Caco-2 (cell line): ENCODE results near the gene ZFP69. TPM values are rescaled to one million over a fixed set of nuclear protein-coding genes. Genes with fewer than 3 reads are reported as not detected.

Experiments used
- BruUV-seq: library from RNA; stranded (reverse); fragments of 400-500 nt; replicated peaks from 2 replicates; lab custom pipeline; 2021; lab: Mats Ljungman, UMichigan
- CTCF ChIA-PET: fragments of 300-600 bp; sonication (Branson Sonifier 250); formaldehyde crosslinking; loops from one replicate; lab custom pipeline; 2022; ENCODE audit warnings: antibody characterized with exemption; lab: Charles Lee
- POLR2A ChIA-PET: fragments of 300-600 bp; sonication (Branson Sonifier 250); formaldehyde crosslinking; loops from one replicate; lab custom pipeline; 2022; ENCODE audit warnings: antibody characterized with exemption; lab: Charles Lee
- DNase-seq, 2 experiments: peaks; one replicate each; pipeline versions ENCODE4 v3.0.0 to v3.0.0-alpha.2; 2020 to 2022
- H3K27me3 ChIP-seq: replicated peaks from 2 replicates; pipeline ENCODE4 v1.6.0; 2011; ENCODE audit warnings: low read length; ENCODE audit not compliant: control insufficient read depth, insufficient read depth
- H3K36me3 ChIP-seq: 2 replicates; pipeline ENCODE4 v1.5.1; 2011; ENCODE audit warnings: low read length; ENCODE audit not compliant: control insufficient read depth, insufficient read depth
- H3K4me1 ChIP-seq: fragments of 250-450 bp; sonication (Bioruptor Pico); 2 replicates; pipeline ENCODE4 v1.5.1; 2020; ENCODE audit warnings: mild to moderate bottlenecking
- H3K4me3 ChIP-seq: 2 replicates; pipeline ENCODE4 v1.5.1; 2011; ENCODE audit warnings: low read depth, mild to moderate bottlenecking, control low read depth, low read length
- H3K9me3 ChIP-seq: fragments of 250-450 bp; sonication (Bioruptor Pico); 2 replicates; pipeline ENCODE4 v1.5.1; 2020; ENCODE audit warnings: mild to moderate bottlenecking, moderate library complexity
- H3K27ac Mint-ChIP-seq: one replicate; pipeline ENCODE4 v1.8.0; 2022; ENCODE audit warnings: mixed read lengths; ENCODE audit not compliant: unreplicated experiment
- H3K27me3 Mint-ChIP-seq: one replicate; pipeline ENCODE4 v1.8.0; 2022; ENCODE audit warnings: mixed read lengths; ENCODE audit not compliant: insufficient read depth, unreplicated experiment
- H3K36me3 Mint-ChIP-seq: one replicate; pipeline ENCODE4 v1.8.0; 2022; ENCODE audit warnings: mild to moderate bottlenecking, mixed read lengths; ENCODE audit not compliant: insufficient read depth, unreplicated experiment
- H3K4me1 Mint-ChIP-seq: one replicate; pipeline ENCODE4 v1.8.0; 2022; ENCODE audit warnings: low read depth, mixed read lengths; ENCODE audit not compliant: unreplicated experiment
- H3K4me3 Mint-ChIP-seq: one replicate; pipeline ENCODE4 v1.8.0; 2022; ENCODE audit warnings: mild to moderate bottlenecking, moderate library complexity, mixed read lengths; ENCODE audit not compliant: unreplicated experiment
- H3K9me3 Mint-ChIP-seq: one replicate; pipeline ENCODE4 v1.8.0; 2022; ENCODE audit warnings: mixed read lengths; ENCODE audit not compliant: unreplicated experiment
- intact Hi-C: fragments of 100-400 bp; cut with micrococcal nuclease; formaldehyde crosslinking; loops from one replicate; pipeline ENCODE4 v1.10.0; 2022; ENCODE audit not compliant: unreplicated experiment
- total RNA-seq: library from RNA; stranded (reverse); gene quantifications from 2 replicates; pipeline ENCODE4 v1.2.3, GENCODE V29; 2022
- TF ChIP-seq, protein P1 (sequence below), 2 experiments: fragments of 200-600 bp in 1 of 2; IDR thresholded peaks; 1 replicate in 1 of 2; 2 replicates in 1 of 2; pipeline versions ENCODE4 v1.5.1 to v1.8.0; 2011 to 2022; ENCODE audit warnings: antibody characterized with exemption in 1 of 2, control low read depth in 1 of 2, inconsistent platforms in 1 of 2, low read depth in 1 of 2, low read length in 1 of 2, mild to moderate bottlenecking in 1 of 2, moderate library complexity in 1 of 2; ENCODE audit not compliant: insufficient read depth in 1 of 2, severe bottlenecking in 1 of 2, unreplicated experiment in 1 of 2

Gene ZFP69
- total RNA-seq, 1 experiment from 2014 or later, result 2.5 TPM

DNA sequence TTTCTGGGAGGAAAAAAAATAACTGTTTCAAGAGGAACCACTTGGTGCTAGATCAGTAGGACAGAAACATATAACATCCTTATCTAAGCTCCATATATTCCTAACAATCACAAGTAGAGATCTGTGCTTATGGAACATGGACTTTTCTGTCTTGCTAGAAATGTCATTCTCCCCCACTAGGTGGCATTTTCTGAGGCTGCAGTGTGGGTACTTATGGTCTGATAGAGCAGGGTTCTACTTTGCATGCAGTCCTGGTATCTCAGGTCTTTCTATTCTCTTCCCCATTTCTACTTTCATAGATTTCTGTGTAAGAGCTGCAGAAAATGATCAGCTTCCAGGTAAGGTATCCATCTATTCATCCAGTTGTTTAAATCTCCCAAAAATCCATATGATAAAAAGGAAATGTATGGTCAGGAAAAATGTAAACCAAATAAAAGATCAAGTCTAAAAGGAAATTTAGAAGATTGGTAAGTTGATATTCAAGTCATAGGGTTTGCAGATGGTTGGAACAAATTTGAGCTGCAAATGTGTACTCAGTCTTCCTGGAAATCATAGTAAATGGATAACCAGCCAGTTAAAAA lies 55.8 kb downstream of the ZFP69 start:
- CTCF ChIA-PET, result no interaction called here
- BruUV-seq, result no TSS peak

DNA sequence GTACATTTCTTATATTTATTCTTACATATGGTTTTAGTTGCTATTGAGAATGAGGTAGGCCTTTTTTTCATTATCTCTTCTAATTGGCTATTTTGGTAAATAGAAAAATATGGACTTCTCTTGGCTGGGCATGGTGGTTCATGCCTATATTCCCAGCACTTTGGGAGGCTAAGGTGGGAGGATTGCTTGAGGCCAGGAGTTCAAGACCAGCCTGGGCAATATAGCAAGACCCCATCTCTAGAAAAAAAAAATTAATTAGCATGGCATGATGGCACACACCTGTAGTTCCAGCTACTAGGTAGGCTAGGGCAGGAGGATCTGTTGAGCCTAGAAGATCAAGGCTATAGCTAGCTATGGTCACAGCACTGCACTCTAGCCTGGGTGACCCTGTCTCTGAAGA lies 57.5 kb downstream of the ZFP69 start:
- Mint-ChIP-seq H3K27me3 (peaks cover 2% of the 10 kb centered on the region), H3K4me3 (no peak overlapping the region), H3K4me1 (no peaks in the 10 kb centered on the region), H3K9me3 (peaks cover 12% of the 10 kb centered on the region), H3K36me3 (no peaks in the 10 kb centered on the region), H3K27ac (no peak overlapping the region)
- Histone ChIP-seq H3K4me3 (no peak overlapping the region), H3K4me1 (0 out of 2 replicates have a peak, but pooled peaks cover 6% of the 10 kb centered on the region), H3K36me3 (no peaks in the 10 kb centered on the region), H3K9me3 (no peaks in the 10 kb centered on the region), H3K27me3 (no peaks in the 10 kb centered on the region)
- ChIA-PET POLR2A (no interaction called here), CTCF (no interaction called here)
- TF ChIP-seq, protein P1, sequence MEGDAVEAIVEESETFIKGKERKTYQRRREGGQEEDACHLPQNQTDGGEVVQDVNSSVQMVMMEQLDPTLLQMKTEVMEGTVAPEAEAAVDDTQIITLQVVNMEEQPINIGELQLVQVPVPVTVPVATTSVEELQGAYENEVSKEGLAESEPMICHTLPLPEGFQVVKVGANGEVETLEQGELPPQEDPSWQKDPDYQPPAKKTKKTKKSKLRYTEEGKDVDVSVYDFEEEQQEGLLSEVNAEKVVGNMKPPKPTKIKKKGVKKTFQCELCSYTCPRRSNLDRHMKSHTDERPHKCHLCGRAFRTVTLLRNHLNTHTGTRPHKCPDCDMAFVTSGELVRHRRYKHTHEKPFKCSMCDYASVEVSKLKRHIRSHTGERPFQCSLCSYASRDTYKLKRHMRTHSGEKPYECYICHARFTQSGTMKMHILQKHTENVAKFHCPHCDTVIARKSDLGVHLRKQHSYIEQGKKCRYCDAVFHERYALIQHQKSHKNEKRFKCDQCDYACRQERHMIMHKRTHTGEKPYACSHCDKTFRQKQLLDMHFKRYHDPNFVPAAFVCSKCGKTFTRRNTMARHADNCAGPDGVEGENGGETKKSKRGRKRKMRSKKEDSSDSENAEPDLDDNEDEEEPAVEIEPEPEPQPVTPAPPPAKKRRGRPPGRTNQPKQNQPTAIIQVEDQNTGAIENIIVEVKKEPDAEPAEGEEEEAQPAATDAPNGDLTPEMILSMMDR (IDR thresholded peaks at IDR 0.05; ENCODE audit: insufficient read depth in 1 of 2, low read depth in 1 of 2, low read length in 1 of 2, severe bottlenecking in 1 of 2, unreplicated experiment in 1 of 2), result no peak
- DNase-seq, result no peak
- BruUV-seq, result no TSS peak
- intact Hi-C loops, result loop anchor here (5.0 kb wide), 1 partner anchor 133 kb away; the partner anchor contains the start of gene RIMS3

More for the DNA sequence above, 55.8 kb downstream of the ZFP69 start:
- no peak overlapping the region for H3K27ac Mint-ChIP-seq
- intact Hi-C loops, result loop anchor here (5.0 kb wide), 1 partner anchor 134 kb away; the partner anchor contains the start of gene RIMS3
- TF ChIP-seq, protein P1 (IDR thresholded peaks at IDR 0.05; ENCODE audit: insufficient read depth in 1 of 2, low read depth in 1 of 2, low read length in 1 of 2, severe bottlenecking in 1 of 2, unreplicated experiment in 1 of 2), result peak; percentile 25 to 37
- peak; percentile 34 to 36 for DNase-seq
- H3K36me3 Mint-ChIP-seq, result no peaks in the 10 kb centered on the region
- Histone ChIP-seq H3K9me3 (no peaks in the 10 kb centered on the region), H3K4me3 (no peak overlapping the region), H3K27me3 (no peaks in the 10 kb centered on the region), H3K4me1 (0 out of 2 replicates have a peak, but pooled peaks cover 6% of the 10 kb centered on the region), H3K36me3 (no peaks in the 10 kb centered on the region)
- H3K4me1 Mint-ChIP-seq, result no peaks in the 10 kb centered on the region
- peaks cover 2% of the 10 kb centered on the region for H3K27me3 Mint-ChIP-seq
- POLR2A ChIA-PET, result interaction anchor here (2.0 kb wide), 1 partner anchor 158 kb away, joined by 11 read pairs; the partner anchor contains the start of gene NFYC
- peak overlapping the region; percentile 88 for H3K4me3 Mint-ChIP-seq
- H3K9me3 Mint-ChIP-seq, result peaks cover 12% of the 10 kb centered on the region

- no peak for DNase-seq
- Mint-ChIP-seq H3K4me1 (no peaks in the 10 kb centered on the region), H3K9me3 (peaks cover 8% of the 10 kb centered on the region), H3K4me3 (no peak overlapping the region), H3K36me3 (no peaks in the 10 kb centered on the region), H3K27me3 (peaks cover 2% of the 10 kb centered on the region), H3K27ac (no peak overlapping the region)
- TF ChIP-seq, protein P1 (IDR thresholded peaks at IDR 0.05; ENCODE audit: insufficient read depth in 1 of 2, low read depth in 1 of 2, low read length in 1 of 2, severe bottlenecking in 1 of 2, unreplicated experiment in 1 of 2), result no peak
- Histone ChIP-seq H3K4me1 (0 out of 2 replicates have a peak, but pooled peaks cover 6% of the 10 kb centered on the region), H3K4me3 (no peak overlapping the region), H3K27me3 (no peaks in the 10 kb centered on the region), H3K9me3 (no peaks in the 10 kb centered on the region), H3K36me3 (no peaks in the 10 kb centered on the region)
- BruUV-seq, result no TSS peak
- ChIA-PET CTCF (no interaction called here), POLR2A (no interaction called here)
- intact Hi-C loops, result no loop called here
Measured at GRCh38 chr1:40535732-40536131, 58.6 kb downstream of the ZFP69 start.
